ENCODE measurements around the gene GRK1. TPM values are rescaled to one million over a fixed set of nuclear protein-coding genes. Genes with fewer than 3 reads are reported as not detected.

GRK1 gene
- total RNA-seq, 2 experiments from 2014 or later = not detected

GRCh38 chr13:113627136-113627535 lies 39.9 kb upstream of the GRK1 start:
- Mint-ChIP-seq H3K27me3 (no peaks in the 10 kb centered on the region), H3K27ac (no peak overlapping the region), H3K4me1 (no peaks in the 10 kb centered on the region), H3K9me3 (ENCODE audit: low read depth) (no peaks in the 10 kb centered on the region), H3K36me3 (peaks cover 56% of the 10 kb centered on the region), H3K4me3 (no peak overlapping the region)
- DNase-seq (no peak), ATAC-seq (no peak)
- CTCF ChIA-PET = no interaction called here

DNA sequence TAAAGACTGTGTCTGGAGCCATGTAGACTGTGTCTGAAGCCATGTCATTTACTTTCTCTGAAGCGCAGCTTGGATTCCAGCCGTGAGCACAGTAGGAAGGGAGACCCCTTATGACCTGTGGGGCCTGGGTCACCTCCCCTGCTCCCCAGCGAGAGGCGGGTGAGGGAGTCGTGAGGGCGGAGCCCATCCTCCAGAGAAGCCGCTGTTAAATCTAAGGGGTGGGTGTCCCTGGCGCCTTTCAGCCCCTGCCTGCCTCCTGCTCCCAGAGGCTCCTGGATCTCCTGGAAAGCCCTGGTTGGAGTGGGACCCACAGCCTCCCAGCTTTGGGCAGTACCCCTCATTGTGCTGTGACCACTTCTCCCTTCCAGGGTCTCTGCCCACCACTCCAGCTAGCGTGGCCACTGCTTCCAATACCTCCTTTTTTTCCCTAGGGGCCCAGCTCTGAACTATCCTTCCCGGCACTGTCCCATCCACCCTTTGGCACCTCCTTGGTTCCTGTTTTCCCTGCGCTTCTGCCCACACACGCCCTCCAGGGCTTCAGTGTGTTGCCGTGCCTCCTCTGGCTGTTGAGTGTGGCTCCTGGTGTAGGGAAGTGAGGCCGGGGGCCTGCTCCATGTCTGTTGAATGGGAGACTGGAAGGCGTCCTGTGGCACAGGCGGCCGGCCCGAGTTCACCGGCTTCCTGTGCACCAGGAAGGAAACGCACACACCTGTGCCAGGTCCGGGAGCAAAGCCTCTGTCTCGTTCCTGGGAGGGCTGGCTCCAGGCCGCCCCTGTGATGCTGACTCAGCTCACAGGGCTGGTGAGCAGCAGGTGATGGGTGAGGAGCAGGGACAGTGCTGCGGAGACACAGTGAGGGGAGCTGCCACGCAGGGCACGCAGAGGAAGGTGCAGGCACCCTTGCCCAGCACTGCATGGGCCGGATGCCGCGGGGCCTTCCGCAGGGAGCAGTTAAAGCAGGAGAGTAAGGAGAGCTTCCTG lies 38.4 kb upstream of the GRK1 start:
- H3K4me1 Mint-ChIP-seq = no peaks in the 10 kb centered on the region
- no peaks in the 10 kb centered on the region for H3K9me3 Mint-ChIP-seq (ENCODE audit: low read depth)
- ATAC-seq (no peak), DNase-seq (no peak)
- peaks cover 54% of the 10 kb centered on the region for H3K36me3 Mint-ChIP-seq
- H3K4me3 Mint-ChIP-seq = no peak overlapping the region
- no peaks in the 10 kb centered on the region for H3K27me3 Mint-ChIP-seq
- CTCF ChIA-PET = no interaction called here
- no peak overlapping the region for H3K27ac Mint-ChIP-seq

DNA sequence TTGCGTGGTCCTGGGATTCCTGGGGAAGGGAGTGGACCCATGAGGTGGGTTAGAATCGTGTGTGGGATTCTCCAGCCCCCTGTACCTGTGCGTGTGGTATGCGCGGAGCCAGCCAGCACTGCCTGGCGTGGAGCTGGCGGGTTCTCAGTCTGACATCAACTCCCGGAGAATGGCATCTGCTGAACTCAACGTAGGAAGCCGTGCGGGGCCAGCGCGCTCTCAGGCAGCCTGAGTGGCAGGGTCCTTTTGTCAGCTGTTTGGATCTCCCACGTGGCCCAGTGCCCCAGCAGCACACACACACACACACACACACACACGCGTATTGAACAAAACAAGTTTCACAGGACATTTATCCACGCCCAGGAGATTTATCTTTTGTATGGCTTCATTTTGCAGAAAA lies 37.2 kb upstream of the GRK1 start:
- no peak for ATAC-seq
- Mint-ChIP-seq H3K36me3 (peaks cover 56% of the 10 kb centered on the region), H3K27me3 (no peaks in the 10 kb centered on the region), H3K4me1 (no peaks in the 10 kb centered on the region), H3K27ac (no peak overlapping the region), H3K4me3 (no peak overlapping the region), H3K9me3 (ENCODE audit: low read depth) (no peaks in the 10 kb centered on the region)
- no peak for DNase-seq
- CTCF ChIA-PET = no interaction called here

DNA sequence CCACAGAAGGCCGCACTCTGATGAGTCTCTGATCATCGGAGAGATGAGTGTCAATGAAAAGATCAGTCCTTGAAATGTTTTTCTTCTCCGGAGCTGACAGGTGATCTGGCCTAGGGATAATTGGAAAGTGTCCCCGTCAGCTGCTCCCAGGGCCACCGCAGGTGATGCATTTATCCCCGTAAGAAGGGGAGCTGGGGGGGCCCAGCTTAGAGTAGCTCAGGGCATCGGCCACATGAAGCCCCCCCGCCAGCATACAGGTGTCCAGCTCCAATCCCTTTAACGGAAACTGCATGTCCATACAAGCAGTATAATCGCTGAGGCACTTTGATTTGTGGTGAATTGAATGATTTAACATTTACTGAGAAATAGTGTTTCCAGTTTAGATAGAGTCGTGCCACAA lies 36.7 kb upstream of the GRK1 start:
- no peaks in the 10 kb centered on the region for H3K4me1 Mint-ChIP-seq
- DNase-seq = no peak
- H3K27me3 Mint-ChIP-seq = no peaks in the 10 kb centered on the region
- CTCF ChIA-PET = no interaction called here
- no peaks in the 10 kb centered on the region for H3K9me3 Mint-ChIP-seq (ENCODE audit: low read depth)
- H3K27ac Mint-ChIP-seq = no peak overlapping the region
- no peak for ATAC-seq
- no peak overlapping the region for H3K4me3 Mint-ChIP-seq
- peaks cover 57% of the 10 kb centered on the region for H3K36me3 Mint-ChIP-seq

DNA sequence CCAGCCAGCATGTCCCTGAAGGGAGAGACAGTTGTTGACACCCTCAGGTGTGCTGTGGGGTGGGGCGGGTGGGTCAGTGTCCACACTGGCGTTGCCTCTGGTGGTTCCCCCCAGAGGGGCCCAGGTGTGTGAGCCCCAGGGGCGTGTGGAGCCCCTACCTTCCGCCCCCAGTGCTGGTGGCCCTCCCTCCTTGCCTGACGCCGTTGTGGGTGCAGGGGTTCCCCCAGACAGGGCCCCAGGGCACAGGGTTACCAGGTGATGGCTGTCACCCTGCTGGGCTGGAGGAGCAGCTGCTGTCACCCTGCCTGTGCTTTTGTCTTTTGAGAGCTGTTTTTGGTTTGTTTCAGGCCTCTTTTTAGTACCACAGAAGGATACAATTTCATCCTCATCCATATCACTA lies 36.2 kb upstream of the GRK1 start:
- no peak for ATAC-seq
- Mint-ChIP-seq H3K9me3 (ENCODE audit: low read depth) (no peaks in the 10 kb centered on the region), H3K27me3 (no peaks in the 10 kb centered on the region), H3K4me3 (no peak overlapping the region), H3K27ac (no peak overlapping the region), H3K36me3 (peaks cover 58% of the 10 kb centered on the region), H3K4me1 (no peaks in the 10 kb centered on the region)
- CTCF ChIA-PET = no interaction called here
- no peak for DNase-seq

DNA sequence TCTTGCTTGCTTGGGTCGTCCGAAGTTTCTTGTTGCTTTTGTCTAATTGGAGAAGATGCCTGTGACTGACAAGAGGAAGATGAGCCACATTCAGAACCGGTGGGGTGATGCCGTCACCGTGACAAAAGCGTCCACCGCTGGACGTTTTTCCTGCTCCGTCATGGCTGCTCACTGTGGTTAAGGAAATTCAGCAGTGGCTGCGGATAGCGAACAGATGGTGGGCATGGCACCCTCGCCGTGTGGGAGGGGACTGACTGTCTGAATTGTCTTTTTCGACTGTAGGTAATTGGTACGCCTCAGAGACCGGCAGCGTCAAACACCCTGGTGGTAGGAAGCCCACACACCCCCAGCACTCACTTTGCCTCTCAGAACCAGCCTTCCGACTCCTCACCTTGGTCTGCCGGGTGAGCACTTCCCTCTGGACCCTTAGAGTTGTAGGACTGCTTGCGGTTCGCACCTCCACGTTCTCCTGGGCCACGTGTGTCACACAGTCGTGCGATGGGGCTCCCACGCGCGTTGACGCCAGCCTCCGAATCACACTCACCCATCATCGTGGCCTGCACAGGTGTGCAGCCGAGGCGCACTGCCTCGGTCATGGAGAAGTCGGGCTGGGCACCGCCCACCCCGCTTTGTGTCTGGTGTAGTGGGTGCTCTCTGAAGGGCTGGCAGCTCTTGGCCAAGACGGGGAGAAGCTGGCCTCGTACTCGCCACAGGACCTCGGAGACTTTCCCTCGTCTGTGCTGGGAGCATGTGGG lies 35.5 kb upstream of the GRK1 start:
- no peak for ATAC-seq
- CTCF ChIA-PET = no interaction called here
- H3K36me3 Mint-ChIP-seq = peaks cover 60% of the 10 kb centered on the region
- H3K4me3 Mint-ChIP-seq = no peak overlapping the region
- no peaks in the 10 kb centered on the region for H3K9me3 Mint-ChIP-seq (ENCODE audit: low read depth)
- H3K27ac Mint-ChIP-seq = no peak overlapping the region
- H3K4me1 Mint-ChIP-seq = no peaks in the 10 kb centered on the region
- H3K27me3 Mint-ChIP-seq = no peaks in the 10 kb centered on the region
- DNase-seq = no peak

- Mint-ChIP-seq H3K9me3 (ENCODE audit: low read depth) (no peaks in the 10 kb centered on the region), H3K4me1 (no peaks in the 10 kb centered on the region), H3K27me3 (no peaks in the 10 kb centered on the region), H3K27ac (no peak overlapping the region), H3K36me3 (peaks cover 68% of the 10 kb centered on the region), H3K4me3 (no peak overlapping the region)
- CTCF ChIA-PET = no interaction called here
- no peak for ATAC-seq
- no peak for DNase-seq
Measured at GRCh38 chr13:113632706-113633484, 34.1 kb upstream of the GRK1 start.

DNA sequence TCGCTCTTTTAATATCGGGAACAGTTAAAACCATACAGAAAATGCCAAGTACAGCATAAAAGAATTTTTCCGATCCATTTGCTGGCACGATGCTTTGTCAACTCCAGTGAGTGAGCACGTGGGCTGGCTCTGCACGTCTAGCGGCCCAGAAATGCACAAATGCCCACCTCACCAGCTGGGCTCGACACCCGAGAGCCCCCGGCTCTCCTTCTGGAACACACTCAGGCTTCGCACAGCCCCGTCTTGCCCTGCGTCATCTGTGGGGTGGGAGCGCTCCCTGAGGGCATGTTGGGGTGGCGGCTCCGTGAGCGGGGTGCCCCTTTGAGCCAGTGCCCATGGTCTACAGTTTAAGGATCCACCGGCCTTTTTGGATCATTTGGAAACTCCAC lies 33.5 kb upstream of the GRK1 start:
- Mint-ChIP-seq H3K9me3 (ENCODE audit: low read depth) (no peaks in the 10 kb centered on the region), H3K4me3 (no peak overlapping the region), H3K4me1 (no peaks in the 10 kb centered on the region), H3K27ac (no peak overlapping the region), H3K27me3 (no peaks in the 10 kb centered on the region), H3K36me3 (peaks cover 72% of the 10 kb centered on the region)
- DNase-seq = no peak
- ATAC-seq = no peak
- CTCF ChIA-PET = no interaction called here

DNA sequence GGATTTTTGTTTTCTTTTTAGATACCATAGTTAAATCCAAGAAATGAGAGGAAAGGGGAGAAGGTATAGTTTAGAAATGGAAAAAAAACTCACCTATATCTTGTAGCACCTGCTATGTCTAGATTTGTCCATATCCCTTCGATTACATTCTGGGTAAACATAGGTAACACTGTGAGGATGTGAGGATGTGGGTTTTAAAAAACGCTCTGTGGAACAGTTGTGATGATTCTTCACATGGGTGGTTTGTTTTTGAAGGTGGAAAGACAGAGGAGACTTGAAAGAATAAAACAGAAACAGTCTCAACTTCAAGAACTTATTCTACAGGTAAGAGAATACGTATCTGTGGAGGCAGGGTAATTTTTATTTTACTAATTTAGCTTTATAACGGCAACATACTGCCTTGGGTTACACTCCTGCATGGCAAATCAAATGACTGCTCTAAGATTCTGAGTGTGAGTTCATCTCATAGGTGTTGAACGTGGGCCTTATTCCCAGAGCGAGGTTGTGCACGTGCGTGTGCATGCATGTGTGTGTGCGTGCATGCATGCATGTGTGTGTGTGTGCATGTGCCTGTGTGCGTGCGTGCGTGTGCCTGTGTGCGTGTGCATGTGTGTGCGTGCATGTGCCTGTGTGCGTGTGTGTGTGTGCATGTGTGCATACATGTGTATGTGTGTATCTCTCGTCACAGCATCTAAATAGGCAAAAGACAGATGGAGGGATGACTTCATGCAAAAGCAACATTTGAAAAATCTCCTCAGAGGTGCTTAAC lies 32.6 kb upstream of the GRK1 start:
- DNase-seq (no peak), ATAC-seq (no peak)
- Mint-ChIP-seq H3K9me3 (ENCODE audit: low read depth) (no peaks in the 10 kb centered on the region), H3K27me3 (no peaks in the 10 kb centered on the region), H3K4me3 (no peak overlapping the region), H3K36me3 (peaks cover 74% of the 10 kb centered on the region), H3K27ac (no peak overlapping the region), H3K4me1 (no peaks in the 10 kb centered on the region)
- CTCF ChIA-PET = no interaction called here

GRCh38 chr13:113635048-113635420 lies 32.0 kb upstream of the GRK1 start:
- no peaks in the 10 kb centered on the region for H3K9me3 Mint-ChIP-seq (ENCODE audit: low read depth)
- H3K4me1 Mint-ChIP-seq = no peaks in the 10 kb centered on the region
- no peak overlapping the region for H3K4me3 Mint-ChIP-seq
- CTCF ChIA-PET = no interaction called here
- no peak for DNase-seq
- ATAC-seq = no peak
- peaks cover 76% of the 10 kb centered on the region for H3K36me3 Mint-ChIP-seq
- no peak overlapping the region for H3K27ac Mint-ChIP-seq
- H3K27me3 Mint-ChIP-seq = no peaks in the 10 kb centered on the region

- Mint-ChIP-seq H3K4me3 (no peak overlapping the region), H3K9me3 (ENCODE audit: low read depth) (no peaks in the 10 kb centered on the region), H3K27ac (no peak overlapping the region), H3K36me3 (peaks cover 79% of the 10 kb centered on the region), H3K4me1 (no peaks in the 10 kb centered on the region), H3K27me3 (no peaks in the 10 kb centered on the region)
- ATAC-seq (no peak), DNase-seq (no peak)
- CTCF ChIA-PET = no interaction called here
Measured at GRCh38 chr13:113635709-113636108, 31.3 kb upstream of the GRK1 start.

DNA sequence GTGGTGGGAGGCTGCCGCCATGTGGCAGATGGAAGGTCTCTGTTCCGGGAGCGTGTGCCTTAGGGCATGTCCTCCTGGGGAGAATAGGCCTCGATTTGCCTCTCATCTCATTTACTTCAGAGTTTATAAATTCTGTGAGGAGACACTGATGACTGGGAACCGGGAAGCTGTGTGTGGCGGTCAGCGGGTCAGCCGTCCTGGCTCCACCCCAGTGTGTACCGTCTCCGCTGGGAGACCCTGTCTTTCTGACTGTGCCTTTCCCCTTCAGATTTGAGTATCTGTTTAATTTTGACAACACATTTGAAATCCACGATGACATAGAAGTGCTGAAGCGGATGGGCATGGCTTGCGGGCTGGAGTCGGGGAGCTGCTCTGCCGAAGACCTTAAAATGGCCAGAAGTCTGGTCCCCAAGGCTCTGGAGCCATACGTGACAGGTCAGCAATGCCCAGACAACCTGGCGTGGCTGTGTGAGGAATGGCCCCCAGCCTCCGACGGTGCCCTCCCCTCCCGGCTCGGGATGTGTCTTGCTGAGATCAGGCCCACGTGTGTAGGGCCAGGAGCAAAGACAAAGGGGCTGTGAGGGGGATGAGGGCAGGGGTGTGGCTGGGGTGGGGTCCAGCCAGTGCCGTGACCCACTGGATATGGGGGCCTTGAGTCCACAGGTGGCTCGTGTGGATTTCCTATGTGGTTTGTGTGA lies 30.6 kb upstream of the GRK1 start:
- DNase-seq (no peak), ATAC-seq (no peak)
- no peaks in the 10 kb centered on the region for H3K4me1 Mint-ChIP-seq
- CTCF ChIA-PET = interaction anchor here (1.1 kb wide), 1 partner anchor 10 kb away, joined by 3 read pairs; no protein-coding TSS in a partner anchor
- no peaks in the 10 kb centered on the region for H3K9me3 Mint-ChIP-seq (ENCODE audit: low read depth)
- no peak overlapping the region for H3K27ac Mint-ChIP-seq
- no peaks in the 10 kb centered on the region for H3K27me3 Mint-ChIP-seq
- no peak overlapping the region for H3K4me3 Mint-ChIP-seq
- H3K36me3 Mint-ChIP-seq = peaks cover 77% of the 10 kb centered on the region

Measured in activated CD8-positive, alpha-beta memory T cell treated with anti-CD3 and anti-CD28 coated beads, Interleukin-2, amount 10 ng/mL, durations not matched to agents 7 days and 5 days (primary cell).